ENCODE results near the gene EPHA1.

GRCh38 chr7:143341842-143342241, 66.8 kb downstream of the EPHA1 start:
- no peak for TF ChIP-seq CTCF (IDR thresholded peaks at IDR 0.05)
- no peak for TF ChIP-seq POLR2A (IDR thresholded peaks at IDR 0.05; ENCODE audit: low read depth)
- TF ChIP-seq EP300 (IDR thresholded peaks at IDR 0.05), result no peak
